Measurements from ENCODE around the gene ABTB2.

The ABTB2 gene

GRCh38 chr11:34278693-34279297 is 79.0 kb downstream of the ABTB2 start:
- no peak for DNase-seq

GRCh38 chr11:34278175-34278574 is 79.6 kb downstream of the ABTB2 start:
- DNase-seq = no peak

- no peak for DNase-seq
Measured at GRCh38 chr11:34277171-34277570, 80.6 kb downstream of the ABTB2 start.

GRCh38 chr11:34276352-34276864 is 81.4 kb downstream of the ABTB2 start:
- DNase-seq = no peak

- no peak for DNase-seq
Measured at GRCh38 chr11:34275486-34275885, 82.3 kb downstream of the ABTB2 start.

- no peak for DNase-seq
Measured at GRCh38 chr11:34274712-34275398, 83.0 kb downstream of the ABTB2 start.

GRCh38 chr11:34273099-34273498 is 84.7 kb downstream of the ABTB2 start:
- DNase-seq = no peak

- DNase-seq = no peak
Measured at GRCh38 chr11:34271727-34272126, 86.1 kb downstream of the ABTB2 start.

GRCh38 chr11:34270711-34271110 is 87.1 kb downstream of the ABTB2 start:
- no peak for DNase-seq

- DNase-seq = no peak
Measured at GRCh38 chr11:34269694-34270245, 88.0 kb downstream of the ABTB2 start.

GRCh38 chr11:34268906-34269430 is 88.8 kb downstream of the ABTB2 start:
- DNase-seq = no peak

- DNase-seq = no peak
Measured at GRCh38 chr11:34267417-34267816, 90.4 kb downstream of the ABTB2 start.

GRCh38 chr11:34267013-34267412 is 90.8 kb downstream of the ABTB2 start:
- DNase-seq = no peak

- no peak for DNase-seq
Measured at GRCh38 chr11:34266090-34266912, 91.5 kb downstream of the ABTB2 start.

- DNase-seq = no peak
Measured at GRCh38 chr11:34264303-34265110, 93.3 kb downstream of the ABTB2 start.

- no peak for DNase-seq
Measured at GRCh38 chr11:34263441-34264091, 94.2 kb downstream of the ABTB2 start.

- no peak for DNase-seq
Measured at GRCh38 chr11:34262531-34263081, 95.2 kb downstream of the ABTB2 start.

GRCh38 chr11:34261820-34262219 is 96.0 kb downstream of the ABTB2 start:
- DNase-seq = no peak

- no peak for DNase-seq
Measured at GRCh38 chr11:34261095-34261494, 96.7 kb downstream of the ABTB2 start.

GRCh38 chr11:34260072-34260575 is 97.7 kb downstream of the ABTB2 start:
- DNase-seq = no peak

GRCh38 chr11:34259087-34259486 is 98.7 kb downstream of the ABTB2 start:
- DNase-seq = no peak
